Ishikawa (cell line): ENCODE data around the gene NEK9.

Experiments used
- CEBPB ChIP-seq: IDR thresholded peaks from 2 replicates; pipeline ENCODE4 v1.6.1; 2012
- CREB1 ChIP-seq: IDR thresholded peaks from 2 replicates; pipeline ENCODE4 v1.6.1; 2012; ENCODE audit warnings: low read depth
- EGR1 ChIP-seq: IDR thresholded peaks from 2 replicates; pipeline ENCODE4 v1.6.1; 2012
- EP300 ChIP-seq: IDR thresholded peaks from 2 replicates; pipeline ENCODE4 v1.6.1; 2012; ENCODE audit warnings: borderline replicate concordance
- FOXM1 ChIP-seq: IDR thresholded peaks from 2 replicates; pipeline ENCODE4 v1.6.1; 2012; ENCODE audit warnings: low read depth, borderline replicate concordance
- NFIC ChIP-seq: IDR thresholded peaks from 2 replicates; pipeline ENCODE4 v1.6.1; 2012
- RAD21 ChIP-seq: IDR thresholded peaks from 2 replicates; pipeline ENCODE4 v1.6.1; 2012; ENCODE audit warnings: low read depth
- TAF1 ChIP-seq: IDR thresholded peaks from 2 replicates; pipeline ENCODE4 v1.6.1; 2012; ENCODE audit warnings: low read depth, mild to moderate bottlenecking
- TCF12 ChIP-seq: IDR thresholded peaks from 2 replicates; pipeline ENCODE4 v1.6.1; 2012; ENCODE audit warnings: low read depth
- TEAD4 ChIP-seq: IDR thresholded peaks from 2 replicates; pipeline ENCODE4 v1.6.1; 2012
- YY1 ChIP-seq: IDR thresholded peaks from 2 replicates; pipeline ENCODE4 v1.6.1; 2012; ENCODE audit warnings: low read depth
- ZBTB7A ChIP-seq: IDR thresholded peaks from 2 replicates; pipeline ENCODE4 v1.6.1; 2012; ENCODE audit warnings: low read depth
- TF ChIP-seq, protein P1 (sequence below): IDR thresholded peaks from 2 replicates; pipeline ENCODE4 v1.6.1; 2012
- TF ChIP-seq, protein P2 (sequence below): IDR thresholded peaks from 2 replicates; pipeline ENCODE4 v1.6.1; 2012
- TF ChIP-seq, protein P3 (sequence below): IDR thresholded peaks from 2 replicates; pipeline ENCODE4 v1.6.1; 2012; ENCODE audit warnings: low read depth, mild to moderate bottlenecking

Gene NEK9

DNA sequence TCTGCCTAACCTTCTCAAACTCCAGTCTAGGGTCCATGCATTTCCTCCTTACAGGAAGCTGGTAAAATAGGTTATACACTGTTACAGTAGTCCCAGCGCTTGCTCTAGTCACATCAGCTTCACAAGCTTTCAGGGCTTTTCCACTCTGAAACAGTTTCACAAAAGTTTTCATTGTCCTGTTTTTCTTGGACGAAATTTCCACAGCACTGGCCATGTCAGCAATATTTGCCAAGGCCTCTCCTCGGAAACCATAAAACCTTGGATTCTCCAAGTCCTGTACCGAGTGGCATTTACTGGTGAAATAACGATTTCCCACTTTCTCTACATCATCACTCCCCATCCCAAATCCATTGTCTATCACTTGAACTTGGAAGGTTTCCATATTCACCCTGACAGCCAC is 77.7 kb downstream of the NEK9 start:
- no peak for TF ChIP-seq RAD21
- no peak for TF ChIP-seq NFIC
- no peak for TF ChIP-seq CREB1
- TF ChIP-seq FOXM1: no peak
- TF ChIP-seq EP300: no peak
- TF ChIP-seq, protein P1, sequence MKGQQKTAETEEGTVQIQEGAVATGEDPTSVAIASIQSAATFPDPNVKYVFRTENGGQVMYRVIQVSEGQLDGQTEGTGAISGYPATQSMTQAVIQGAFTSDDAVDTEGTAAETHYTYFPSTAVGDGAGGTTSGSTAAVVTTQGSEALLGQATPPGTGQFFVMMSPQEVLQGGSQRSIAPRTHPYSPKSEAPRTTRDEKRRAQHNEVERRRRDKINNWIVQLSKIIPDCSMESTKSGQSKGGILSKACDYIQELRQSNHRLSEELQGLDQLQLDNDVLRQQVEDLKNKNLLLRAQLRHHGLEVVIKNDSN: no peak
- TF ChIP-seq EGR1: no peak
- TF ChIP-seq TAF1: no peak
- TF ChIP-seq, protein P2, sequence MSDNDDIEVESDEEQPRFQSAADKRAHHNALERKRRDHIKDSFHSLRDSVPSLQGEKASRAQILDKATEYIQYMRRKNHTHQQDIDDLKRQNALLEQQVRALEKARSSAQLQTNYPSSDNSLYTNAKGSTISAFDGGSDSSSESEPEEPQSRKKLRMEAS: no peak
- TF ChIP-seq TCF12: no peak
- no peak for TF ChIP-seq YY1
- TF ChIP-seq, protein P3, sequence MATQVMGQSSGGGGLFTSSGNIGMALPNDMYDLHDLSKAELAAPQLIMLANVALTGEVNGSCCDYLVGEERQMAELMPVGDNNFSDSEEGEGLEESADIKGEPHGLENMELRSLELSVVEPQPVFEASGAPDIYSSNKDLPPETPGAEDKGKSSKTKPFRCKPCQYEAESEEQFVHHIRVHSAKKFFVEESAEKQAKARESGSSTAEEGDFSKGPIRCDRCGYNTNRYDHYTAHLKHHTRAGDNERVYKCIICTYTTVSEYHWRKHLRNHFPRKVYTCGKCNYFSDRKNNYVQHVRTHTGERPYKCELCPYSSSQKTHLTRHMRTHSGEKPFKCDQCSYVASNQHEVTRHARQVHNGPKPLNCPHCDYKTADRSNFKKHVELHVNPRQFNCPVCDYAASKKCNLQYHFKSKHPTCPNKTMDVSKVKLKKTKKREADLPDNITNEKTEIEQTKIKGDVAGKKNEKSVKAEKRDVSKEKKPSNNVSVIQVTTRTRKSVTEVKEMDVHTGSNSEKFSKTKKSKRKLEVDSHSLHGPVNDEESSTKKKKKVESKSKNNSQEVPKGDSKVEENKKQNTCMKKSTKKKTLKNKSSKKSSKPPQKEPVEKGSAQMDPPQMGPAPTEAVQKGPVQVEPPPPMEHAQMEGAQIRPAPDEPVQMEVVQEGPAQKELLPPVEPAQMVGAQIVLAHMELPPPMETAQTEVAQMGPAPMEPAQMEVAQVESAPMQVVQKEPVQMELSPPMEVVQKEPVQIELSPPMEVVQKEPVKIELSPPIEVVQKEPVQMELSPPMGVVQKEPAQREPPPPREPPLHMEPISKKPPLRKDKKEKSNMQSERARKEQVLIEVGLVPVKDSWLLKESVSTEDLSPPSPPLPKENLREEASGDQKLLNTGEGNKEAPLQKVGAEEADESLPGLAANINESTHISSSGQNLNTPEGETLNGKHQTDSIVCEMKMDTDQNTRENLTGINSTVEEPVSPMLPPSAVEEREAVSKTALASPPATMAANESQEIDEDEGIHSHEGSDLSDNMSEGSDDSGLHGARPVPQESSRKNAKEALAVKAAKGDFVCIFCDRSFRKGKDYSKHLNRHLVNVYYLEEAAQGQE: no peak

DNA sequence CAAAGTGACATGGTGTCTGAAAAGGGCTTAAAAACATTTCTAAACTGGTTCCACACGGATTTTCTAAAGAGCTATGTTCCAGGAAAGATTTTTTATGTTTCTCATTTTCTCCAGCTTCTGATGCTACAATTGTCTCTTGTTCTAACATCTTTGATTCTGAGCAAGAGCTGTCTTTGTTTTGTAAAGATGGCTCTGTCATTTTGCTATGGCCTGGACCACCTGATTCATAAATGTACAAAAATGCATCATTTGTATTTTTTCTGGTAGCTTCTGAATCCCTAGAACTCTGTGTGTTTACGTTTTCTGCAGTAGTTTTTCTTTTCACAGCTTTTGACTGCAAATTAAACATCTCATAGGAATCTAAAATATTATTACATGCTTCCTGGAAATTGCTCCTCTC is 78.7 kb downstream of the NEK9 start:
- no peak for TF ChIP-seq TAF1
- no peak for TF ChIP-seq FOXM1
- TF ChIP-seq NFIC: no peak
- no peak for TF ChIP-seq CEBPB
- TF ChIP-seq, protein P2: no peak
- TF ChIP-seq, protein P1: no peak
- TF ChIP-seq YY1: no peak
- no peak for TF ChIP-seq EP300
- no peak for TF ChIP-seq CREB1
- TF ChIP-seq RAD21: no peak
- no peak for TF ChIP-seq TEAD4
- TF ChIP-seq TCF12: no peak
- TF ChIP-seq EGR1: no peak
- TF ChIP-seq, protein P3: no peak
- no peak for TF ChIP-seq ZBTB7A

DNA sequence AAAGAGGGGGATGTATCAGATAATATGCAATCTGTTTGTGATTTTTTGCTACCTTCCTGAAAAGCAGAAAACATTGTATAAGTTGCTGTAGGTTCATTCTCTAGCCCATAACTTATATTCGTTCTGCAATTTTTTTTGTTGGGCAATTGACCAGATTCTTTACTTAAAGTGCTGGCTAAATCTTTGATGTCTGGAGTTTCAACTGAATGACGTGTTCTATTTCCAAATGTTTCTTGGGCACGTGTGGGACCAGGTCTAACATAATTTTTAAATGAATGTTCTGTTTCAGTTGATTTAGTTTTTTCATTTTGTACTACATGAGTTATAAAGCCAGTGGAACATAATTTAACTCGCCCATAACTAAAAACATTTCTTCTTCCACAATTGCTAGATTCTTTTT is 79.3 kb downstream of the NEK9 start:
- TF ChIP-seq TAF1 (no peak), EGR1 (no peak), CEBPB (no peak), FOXM1 (no peak), RAD21 (no peak), YY1 (no peak), TCF12 (no peak), NFIC (no peak), CREB1 (no peak), EP300 (no peak), ZBTB7A (no peak), TEAD4 (no peak)
- TF ChIP-seq, protein P2: no peak
- TF ChIP-seq, protein P1: no peak
- TF ChIP-seq, protein P3: no peak

DNA sequence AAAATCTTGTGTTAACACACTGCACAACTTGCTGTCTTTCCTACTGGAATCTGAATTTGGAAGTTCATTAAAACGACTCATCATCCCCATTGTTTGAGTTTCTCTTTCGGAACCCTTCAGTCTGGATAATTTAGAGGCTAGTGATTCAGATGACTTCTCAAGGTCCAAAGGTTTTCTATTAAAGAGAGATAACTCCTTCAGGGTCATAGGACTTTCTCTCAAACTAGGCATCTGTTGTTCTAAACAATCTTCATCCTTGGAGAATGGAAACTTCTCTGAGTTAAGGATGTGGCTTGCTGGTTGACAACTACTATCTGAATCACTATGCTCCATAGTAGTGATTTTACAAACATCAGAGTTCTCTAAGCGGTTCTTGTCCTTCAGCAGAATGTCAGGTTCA is 79.9 kb downstream of the NEK9 start:
- TF ChIP-seq, protein P2: no peak
- TF ChIP-seq TCF12: no peak
- TF ChIP-seq FOXM1: no peak
- no peak for TF ChIP-seq YY1
- no peak for TF ChIP-seq EP300
- TF ChIP-seq TAF1: no peak
- no peak for TF ChIP-seq CREB1
- TF ChIP-seq EGR1: no peak
- TF ChIP-seq NFIC: no peak
